Stimulated activated CD8-positive, alpha-beta memory T cell treated with anti-CD3 and anti-CD28 coated beads, Interleukin-15, amount 100 ng/mL, for 24 hours (primary cell): ENCODE results near the gene SYNM.

ENCODE experiments used
- DNase-seq: peaks from one replicate; pipeline ENCODE4 v3.0.0-alpha.2; 2020; ENCODE audit warnings: low read depth

Gene SYNM

DNA sequence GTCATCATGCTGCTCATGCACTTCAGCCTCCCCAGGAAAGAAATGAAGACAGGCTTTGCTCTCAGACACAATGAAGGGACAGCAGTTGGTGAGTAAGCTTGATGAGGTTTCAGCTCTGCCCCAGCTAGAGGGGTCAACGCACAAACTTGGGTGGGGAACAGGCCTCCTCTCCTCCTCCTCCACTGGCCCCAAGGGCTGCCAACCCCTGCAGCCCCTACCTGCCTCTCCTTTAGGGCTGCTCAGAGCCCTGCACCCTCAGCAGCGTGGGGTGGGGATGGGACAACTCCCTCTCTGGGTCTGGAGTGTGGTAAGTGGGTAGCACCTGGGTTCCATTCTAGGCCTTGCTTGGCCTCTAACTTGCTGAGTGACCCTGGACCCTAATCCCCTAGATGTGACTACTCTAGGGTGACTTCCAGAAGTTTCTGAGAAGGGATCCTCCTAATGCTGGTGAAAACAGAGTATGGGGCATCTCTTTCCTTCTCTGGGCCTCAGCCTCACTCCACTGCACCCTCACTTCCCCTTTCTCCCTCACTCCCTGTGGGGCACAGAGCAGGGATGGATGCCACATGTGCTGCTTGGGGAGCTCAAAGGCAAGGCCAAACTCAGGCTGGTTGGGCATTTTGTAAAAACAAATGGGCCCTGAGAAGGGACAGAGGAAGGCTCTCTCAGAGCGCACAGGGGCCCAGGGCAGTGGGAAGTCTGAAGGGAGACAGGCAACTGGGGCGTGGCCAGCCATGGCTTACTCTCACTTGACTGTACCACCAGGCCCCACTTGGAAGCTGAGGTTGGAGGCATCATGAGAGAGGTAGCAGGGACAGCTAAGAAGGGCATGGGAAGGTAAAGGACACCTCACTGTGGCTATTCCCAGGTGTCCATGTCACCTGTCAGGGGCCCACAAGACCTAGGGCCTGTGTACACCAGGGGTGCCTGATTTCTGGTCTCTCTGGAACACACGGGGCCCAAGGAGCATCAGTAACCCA, 64.0 kb downstream of the SYNM start:
- no peak for DNase-seq

DNA sequence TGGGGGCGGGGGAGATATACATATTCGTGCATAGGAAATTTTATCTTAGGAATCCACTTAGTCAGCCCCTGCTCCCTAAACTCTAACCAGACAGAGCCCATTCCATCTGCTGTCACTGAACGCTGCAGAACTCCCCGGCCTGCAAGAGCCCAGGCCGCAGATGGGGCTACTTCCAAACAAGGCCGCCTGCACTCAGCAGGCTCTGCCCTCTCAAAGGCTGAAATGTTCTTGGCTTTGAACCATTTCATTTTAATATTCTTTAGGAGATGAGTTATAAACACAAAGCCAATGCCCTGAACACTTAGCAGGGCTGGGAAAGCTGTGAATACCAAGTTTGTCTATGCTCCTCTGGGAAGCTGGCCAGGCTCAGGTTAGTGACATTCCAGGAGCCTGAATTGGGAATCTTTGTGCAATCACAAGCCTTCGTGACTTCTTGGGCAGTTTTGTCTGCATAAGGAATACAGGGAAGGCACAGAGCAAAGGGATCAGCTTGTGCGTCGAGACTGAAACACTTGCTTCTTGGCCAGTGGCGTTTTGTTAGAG, 65.0 kb downstream of the SYNM start:
- no peak for DNase-seq

DNA sequence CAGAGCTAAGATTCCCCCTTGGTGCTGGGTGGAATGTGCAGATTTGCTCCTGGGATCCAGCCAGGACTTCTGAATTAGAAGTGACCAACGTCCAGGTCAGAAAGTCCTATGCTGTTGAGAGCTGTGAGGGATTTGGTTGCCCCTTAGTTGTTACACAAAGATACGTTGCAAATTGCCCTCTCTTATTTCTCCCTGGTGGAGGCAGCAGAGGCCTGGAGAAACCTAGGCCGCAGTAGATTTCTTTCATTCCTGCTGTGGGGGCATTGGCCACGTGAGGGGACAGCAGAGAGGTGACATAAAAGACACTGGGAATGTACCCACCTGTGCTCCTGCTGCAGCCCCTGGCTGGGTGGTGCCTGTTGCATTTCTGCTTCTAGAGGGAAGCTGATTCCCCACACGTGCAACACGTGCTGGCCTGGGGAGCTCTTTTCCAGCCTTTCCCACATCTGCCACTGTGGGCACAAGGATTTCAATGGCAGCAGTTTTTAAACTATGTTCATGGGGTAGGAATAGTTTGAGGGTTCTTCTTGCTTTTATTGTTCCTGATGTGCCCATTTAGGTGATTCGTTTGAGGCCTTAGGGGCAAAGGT, 65.7 kb downstream of the SYNM start:
- DNase-seq = no peak

DNA sequence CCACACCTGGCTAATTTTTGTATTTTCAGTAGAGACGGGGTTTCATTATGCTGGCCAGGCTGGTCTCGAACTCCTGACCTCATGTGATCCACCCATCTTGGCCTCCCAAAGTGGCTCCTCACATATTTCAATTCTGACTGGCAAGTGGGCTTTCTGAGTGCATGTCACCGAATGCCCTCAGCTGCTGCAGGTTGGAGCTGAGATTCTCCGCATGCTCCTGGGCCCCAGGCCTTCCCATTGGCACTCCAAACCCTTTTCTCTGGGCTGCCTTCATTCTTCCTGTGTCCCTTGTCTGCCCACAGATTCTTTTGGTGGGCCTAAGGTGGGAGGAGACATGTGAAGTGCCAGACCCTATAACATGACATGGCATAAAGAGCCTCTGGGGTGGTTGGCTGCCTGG, 67.3 kb downstream of the SYNM start:
- DNase-seq = no peak

DNA sequence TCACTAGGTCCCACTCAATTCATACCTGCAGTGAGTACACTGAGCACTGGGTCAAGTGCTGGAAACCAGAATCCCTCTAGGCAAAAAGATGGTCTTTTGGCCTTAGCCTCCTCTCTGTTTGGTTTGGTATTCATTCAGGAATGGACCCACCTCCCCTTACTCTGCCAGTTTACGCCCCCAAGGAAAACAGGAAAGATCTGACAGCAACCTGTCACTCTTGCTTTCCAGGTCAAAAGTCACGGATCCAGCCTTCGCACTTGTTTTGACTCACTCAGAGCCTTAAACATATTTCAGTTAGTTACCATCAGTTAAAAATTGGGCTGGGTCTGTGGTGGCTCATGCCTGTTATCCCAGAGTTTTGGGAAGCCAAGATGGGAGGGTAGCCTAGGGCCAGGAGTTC, 68.1 kb downstream of the SYNM start:
- DNase-seq = no peak

DNA sequence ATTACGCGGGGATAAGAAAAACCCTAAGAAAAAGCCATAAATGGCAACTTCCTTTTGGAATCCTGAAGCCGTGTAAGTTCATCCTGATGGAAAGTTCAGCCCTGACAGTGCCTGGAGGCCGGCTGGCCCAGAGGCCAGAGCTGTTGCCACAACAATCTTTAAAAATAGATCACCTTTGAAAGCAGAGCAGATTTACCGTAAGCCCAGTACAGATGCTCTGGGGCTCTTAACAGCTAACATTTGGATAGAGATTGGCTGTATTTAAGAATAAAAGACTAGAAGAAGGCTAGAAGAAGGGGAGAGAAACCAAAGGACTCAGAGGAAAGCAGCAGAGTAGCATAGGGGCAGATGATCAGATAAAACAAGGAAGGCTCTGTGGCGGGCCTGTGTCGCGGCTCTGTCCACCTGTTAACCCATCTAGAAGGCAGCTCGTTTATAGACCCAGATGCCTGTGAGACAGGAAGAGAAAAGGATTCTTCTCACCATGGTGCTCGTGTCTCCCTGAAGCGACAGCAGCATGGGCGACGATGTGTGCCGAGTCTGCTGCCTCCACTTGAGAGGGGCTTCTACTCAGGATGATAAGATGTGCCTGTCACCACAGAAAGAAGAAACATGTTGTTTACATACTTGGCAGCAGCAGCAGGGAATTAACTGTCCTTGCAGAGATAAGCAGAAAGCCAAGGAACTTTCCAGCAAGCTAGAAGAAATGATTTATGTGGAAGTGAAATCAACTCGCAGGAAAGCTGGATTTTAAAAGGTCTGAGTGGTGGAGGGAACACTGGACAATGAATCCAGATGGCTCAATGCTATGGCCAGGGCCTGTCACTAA, 69.9 kb downstream of the SYNM start:
- DNase-seq = no peak

DNA sequence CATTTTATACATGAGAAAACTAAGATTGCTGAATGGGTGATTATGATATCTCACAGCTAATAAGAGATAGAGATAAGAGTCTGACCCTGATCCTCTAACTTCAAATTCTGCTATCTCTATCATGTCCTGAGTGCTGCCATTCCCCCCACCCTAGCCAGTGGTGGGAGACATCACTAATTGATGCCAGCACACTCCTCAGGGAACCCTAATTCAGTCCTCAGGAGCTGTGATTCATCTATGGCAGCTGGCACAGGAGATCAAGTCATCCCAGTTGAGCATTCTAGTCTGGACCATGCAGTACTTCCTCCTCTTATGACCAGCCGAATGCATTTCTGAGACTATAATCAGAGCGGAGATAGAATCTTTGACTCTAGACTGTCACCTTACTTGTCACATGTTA, 71.9 kb downstream of the SYNM start:
- DNase-seq = no peak

DNA sequence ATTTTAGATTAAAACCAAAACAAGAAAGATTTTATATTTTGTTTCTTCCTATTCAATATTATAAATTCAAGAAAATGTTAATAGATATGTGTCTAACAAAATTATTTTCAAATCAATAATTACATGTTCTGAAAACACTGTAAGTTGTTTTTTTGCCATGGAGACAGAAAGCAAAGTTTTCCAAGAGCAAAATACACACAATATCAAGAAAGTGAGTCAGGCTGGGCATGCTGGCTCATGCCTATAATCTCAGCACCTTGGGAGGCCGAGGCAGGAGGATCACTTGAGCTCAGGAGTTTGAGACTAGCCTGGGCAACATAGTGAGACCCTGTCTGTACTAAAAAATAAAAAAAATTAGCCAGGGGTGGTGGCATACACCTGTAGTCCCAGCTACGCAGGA, 72.8 kb downstream of the SYNM start:
- DNase-seq = no peak

DNA sequence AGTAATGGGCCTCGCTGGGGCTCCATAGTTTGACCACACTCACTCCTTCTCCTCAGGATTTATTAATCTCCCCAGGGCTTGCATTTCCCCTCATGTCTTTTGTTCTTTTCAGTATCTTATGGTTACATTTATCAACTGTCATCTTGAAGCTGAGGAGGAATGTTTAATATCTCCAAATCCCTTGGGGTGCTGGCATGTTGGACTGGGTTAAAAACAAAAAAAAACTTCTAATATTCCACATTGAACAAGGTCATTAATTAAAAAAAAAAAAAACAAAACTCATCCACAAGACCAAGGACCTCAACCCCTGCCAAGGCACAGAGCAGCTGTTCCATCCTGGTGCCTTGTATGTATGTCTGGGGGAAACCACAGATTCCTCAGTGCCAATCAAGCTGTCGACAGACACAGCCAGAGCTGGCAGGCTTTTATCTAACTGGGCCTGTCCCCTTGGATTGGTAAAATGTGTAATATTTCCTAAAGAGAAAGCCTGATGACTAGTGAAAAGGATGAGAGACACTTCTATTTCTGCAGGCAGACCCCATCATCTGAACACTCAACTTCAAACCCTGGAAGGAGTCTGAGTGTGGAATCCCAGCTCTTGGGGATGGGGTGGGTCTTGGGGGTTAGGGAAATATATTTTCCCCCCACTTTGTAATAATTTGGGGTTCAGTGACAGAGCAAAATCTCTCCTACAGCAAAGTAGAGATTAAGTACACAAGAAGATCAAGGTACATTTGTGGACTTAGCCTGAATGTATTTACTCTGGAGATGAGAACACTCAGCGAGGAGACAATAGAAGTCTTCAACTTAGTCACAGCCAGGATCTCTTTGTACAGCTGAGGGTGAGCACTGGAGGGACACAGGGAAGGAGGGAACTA, 75.4 kb downstream of the SYNM start:
- DNase-seq = no peak

DNA sequence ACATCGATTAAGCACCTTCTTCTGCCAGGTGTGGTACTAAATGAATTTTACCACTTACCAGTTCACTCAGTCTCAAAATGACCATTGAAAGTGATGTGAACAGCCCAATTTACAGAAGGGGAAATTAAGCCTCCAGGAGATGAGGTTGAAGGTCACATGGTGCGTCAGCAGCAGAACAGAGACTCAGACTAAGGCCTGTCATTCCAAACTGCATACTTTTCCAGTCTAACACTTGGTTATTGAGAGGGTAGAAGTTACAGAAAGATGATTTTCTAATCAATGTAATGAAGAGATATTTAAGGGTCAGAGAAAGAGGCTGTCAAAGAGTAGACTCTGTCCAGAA, 76.1 kb downstream of the SYNM start:
- no peak for DNase-seq

DNA sequence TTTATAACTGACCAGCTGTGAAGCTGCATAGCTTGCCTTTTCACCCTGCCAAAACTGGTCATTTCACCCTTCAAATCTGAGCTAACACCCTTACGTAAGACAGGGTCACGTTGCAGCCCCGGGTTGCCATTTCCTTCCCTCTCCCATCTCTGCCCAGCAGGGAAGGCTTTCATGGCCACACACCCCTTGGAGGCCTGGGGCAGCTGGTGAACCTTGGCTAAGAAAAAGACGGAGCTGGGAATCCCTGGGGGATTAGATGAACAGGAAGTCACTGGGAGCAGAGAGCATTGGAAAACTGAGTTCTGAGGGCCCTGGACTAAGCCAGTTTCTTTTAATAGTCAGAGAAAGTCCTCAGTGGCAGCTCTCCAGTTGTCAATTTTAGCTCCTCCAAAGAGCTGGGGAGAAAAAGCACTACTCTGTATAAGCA, 76.7 kb downstream of the SYNM start:
- no peak for DNase-seq

DNA sequence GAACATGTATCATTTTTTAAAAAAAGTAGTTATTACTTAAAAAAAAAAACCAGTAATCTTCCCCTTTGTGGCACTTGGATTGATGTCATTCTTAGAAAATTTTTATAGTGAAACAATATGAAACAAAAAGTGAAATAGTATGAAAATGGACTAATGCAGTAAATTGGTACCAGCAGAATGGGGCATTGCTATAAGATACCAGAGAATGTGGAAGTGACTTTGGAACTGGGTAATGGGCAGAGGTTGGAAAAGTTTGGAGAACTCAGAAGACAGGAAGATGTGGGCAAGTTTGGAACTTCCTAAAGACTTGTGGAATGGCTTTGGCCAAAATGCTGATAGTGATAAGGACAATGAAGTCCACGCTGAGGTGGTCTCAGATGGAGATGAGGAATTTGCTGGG, 77.9 kb downstream of the SYNM start:
- no peak for DNase-seq
